ENCODE measurements around the gene EYS.
"Not testable (repeated sequence)": the region's sequence is repeated elsewhere in the genome, so short reads cannot be mapped to it uniquely, and the experiment has no call there.

Gene EYS

DNA sequence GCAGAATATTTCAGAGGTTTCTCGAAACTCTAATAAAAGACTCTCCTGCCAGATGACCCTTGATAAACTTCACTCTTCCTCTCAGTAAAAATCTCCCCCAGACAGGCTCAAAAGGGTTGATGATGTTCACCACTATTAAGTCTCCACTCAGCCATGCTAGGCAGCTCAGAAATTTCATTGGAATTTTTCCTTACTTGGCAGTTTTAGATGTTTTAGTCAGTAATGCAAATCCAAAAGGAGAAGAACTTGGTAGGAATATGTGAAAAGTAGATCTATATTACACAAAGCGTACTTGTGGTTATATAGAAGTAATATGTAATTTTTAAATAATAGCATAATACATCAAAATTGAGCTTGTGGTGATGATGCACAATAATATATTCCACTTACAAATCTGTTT lies 1738.4 kb downstream of the EYS start:
- TF ChIP-seq MYC (IDR thresholded peaks at IDR 0.05; ENCODE audit: low read depth, low read length) (no peak), POLR2A (IDR thresholded peaks at IDR 0.05; ENCODE audit: extremely low read depth, insufficient read length) (no peak), MAX (IDR thresholded peaks at IDR 0.05; ENCODE audit: low read depth, low read length) (no peak)
- TF ChIP-seq, protein P1, sequence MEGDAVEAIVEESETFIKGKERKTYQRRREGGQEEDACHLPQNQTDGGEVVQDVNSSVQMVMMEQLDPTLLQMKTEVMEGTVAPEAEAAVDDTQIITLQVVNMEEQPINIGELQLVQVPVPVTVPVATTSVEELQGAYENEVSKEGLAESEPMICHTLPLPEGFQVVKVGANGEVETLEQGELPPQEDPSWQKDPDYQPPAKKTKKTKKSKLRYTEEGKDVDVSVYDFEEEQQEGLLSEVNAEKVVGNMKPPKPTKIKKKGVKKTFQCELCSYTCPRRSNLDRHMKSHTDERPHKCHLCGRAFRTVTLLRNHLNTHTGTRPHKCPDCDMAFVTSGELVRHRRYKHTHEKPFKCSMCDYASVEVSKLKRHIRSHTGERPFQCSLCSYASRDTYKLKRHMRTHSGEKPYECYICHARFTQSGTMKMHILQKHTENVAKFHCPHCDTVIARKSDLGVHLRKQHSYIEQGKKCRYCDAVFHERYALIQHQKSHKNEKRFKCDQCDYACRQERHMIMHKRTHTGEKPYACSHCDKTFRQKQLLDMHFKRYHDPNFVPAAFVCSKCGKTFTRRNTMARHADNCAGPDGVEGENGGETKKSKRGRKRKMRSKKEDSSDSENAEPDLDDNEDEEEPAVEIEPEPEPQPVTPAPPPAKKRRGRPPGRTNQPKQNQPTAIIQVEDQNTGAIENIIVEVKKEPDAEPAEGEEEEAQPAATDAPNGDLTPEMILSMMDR (IDR thresholded peaks at IDR 0.05; ENCODE audit: low read depth, low read length) = no peak
- no peak for DNase-seq (ENCODE audit: low read depth)
- no peak overlapping the region for H3K4me3 ChIP-seq (ENCODE audit: low read depth, low read length)

GRCh38 chr6:63964366-63964765 lies 1742.7 kb downstream of the EYS start:
- DNase-seq (ENCODE audit: low read depth) = no peak
- TF ChIP-seq POLR2A (IDR thresholded peaks at IDR 0.05; ENCODE audit: extremely low read depth, insufficient read length) = no peak
- TF ChIP-seq, protein P1 (IDR thresholded peaks at IDR 0.05; ENCODE audit: low read depth, low read length) = no peak
- no peak for TF ChIP-seq MAX (IDR thresholded peaks at IDR 0.05; ENCODE audit: low read depth, low read length)
- TF ChIP-seq MYC (IDR thresholded peaks at IDR 0.05; ENCODE audit: low read depth, low read length) = no peak
- H3K4me3 ChIP-seq (ENCODE audit: low read depth, low read length) = no peak overlapping the region

DNA sequence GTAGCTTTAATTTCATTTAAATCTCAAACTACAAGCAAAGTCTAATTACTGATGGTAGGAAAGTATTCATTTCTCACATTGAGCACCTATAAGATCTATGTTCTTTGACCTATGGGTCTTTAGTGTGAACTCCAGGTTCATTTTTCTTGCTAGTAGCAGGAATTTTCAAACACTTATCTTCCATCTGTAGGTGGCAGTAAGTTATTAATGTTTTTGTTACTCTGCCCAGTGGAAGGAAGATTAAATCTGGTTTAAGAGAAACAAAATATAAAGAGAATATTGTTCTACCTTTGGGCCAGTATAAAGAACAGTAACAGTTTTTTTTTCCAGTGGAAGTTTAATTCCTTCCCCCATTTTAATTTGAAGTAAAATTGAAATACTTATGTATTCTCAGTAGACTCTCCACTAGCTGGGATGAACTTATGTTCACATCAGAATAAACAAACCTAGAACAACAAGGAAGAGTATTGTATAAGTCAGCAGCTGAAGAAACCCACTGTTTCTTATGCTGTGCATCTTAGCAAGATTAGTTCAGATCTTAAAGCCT lies 1743.2 kb downstream of the EYS start:
- TF ChIP-seq MAX (IDR thresholded peaks at IDR 0.05; ENCODE audit: low read depth, low read length) (no peak), POLR2A (IDR thresholded peaks at IDR 0.05; ENCODE audit: extremely low read depth, insufficient read length) (no peak), MYC (IDR thresholded peaks at IDR 0.05; ENCODE audit: low read depth, low read length) (no peak)
- TF ChIP-seq, protein P1 (IDR thresholded peaks at IDR 0.05; ENCODE audit: low read depth, low read length) = no peak
- no peak for DNase-seq (ENCODE audit: low read depth)
- no peak overlapping the region for H3K4me3 ChIP-seq (ENCODE audit: low read depth, low read length)

DNA sequence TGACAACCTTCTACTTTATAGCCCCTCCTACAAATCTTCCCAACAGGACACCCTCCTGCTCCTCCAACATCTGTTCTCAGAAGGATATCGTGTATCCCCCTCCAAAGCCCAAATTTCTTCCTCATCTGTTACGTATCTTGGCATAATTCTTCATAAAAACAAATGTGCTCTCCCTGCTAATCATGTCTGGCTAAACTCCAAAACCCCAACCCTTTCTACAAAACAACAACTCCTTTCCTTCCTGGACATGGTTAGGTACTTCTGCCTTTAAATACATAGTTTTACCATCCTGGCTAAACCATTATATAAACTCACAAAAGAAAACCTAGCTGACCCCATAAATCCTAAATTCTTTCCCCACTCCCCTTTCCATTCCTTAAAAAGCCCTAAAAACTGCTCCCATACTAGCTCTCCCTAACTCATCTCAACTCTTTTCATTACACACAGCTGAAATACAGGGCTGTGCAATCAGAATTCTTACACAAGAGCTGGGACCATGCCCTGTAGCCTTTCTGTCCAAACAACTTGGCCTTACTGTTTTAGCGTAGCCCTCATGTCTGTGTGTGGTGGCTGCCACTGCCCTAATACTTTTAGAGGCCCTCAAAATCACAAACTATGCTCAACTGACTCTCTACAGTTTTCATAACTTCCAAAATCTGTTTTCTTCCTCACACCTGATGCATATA lies 1753.5 kb downstream of the EYS start:
- H3K4me3 ChIP-seq (ENCODE audit: low read depth, low read length); DNase-seq (ENCODE audit: low read depth): not testable (repeated sequence)

- DNase-seq (ENCODE audit: low read depth) = no peak
- H3K4me3 ChIP-seq (ENCODE audit: low read depth, low read length) = no peak overlapping the region
- TF ChIP-seq, protein P1 (IDR thresholded peaks at IDR 0.05; ENCODE audit: low read depth, low read length) = no peak
- TF ChIP-seq POLR2A (IDR thresholded peaks at IDR 0.05; ENCODE audit: extremely low read depth, insufficient read length) (no peak), MYC (IDR thresholded peaks at IDR 0.05; ENCODE audit: low read depth, low read length) (no peak), MAX (IDR thresholded peaks at IDR 0.05; ENCODE audit: low read depth, low read length) (no peak)
Observed at GRCh38 chr6:63947792-63948529, 1759.1 kb downstream of the EYS start.

DNA sequence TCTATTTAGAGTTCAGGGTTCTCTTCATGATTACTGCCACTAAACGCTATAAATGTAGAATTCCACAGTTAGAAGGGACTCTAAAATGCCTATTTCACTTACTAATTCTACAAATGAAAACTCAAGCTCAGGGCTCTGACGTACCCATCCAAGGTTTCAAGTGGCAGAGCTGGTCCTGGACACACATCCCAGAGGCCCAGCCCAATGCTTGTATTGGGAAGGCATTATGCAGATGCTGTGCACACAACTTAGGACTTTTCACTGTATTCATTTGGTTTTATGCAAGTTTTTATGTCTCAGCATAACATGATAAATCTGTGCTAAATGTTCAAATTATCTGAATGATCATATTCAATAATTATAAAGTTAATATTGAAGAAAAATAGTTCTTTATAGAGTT lies 1761.0 kb downstream of the EYS start:
- no peak for DNase-seq (ENCODE audit: low read depth)
- no peak for TF ChIP-seq MAX (IDR thresholded peaks at IDR 0.05; ENCODE audit: low read depth, low read length)
- TF ChIP-seq POLR2A (IDR thresholded peaks at IDR 0.05; ENCODE audit: extremely low read depth, insufficient read length) = no peak
- TF ChIP-seq MYC (IDR thresholded peaks at IDR 0.05; ENCODE audit: low read depth, low read length) = no peak
- TF ChIP-seq, protein P1 (IDR thresholded peaks at IDR 0.05; ENCODE audit: low read depth, low read length) = no peak
- H3K4me3 ChIP-seq (ENCODE audit: low read depth, low read length) = no peak overlapping the region
